ENCODE results near the gene RDH11. TPM values are rescaled to one million over a fixed set of nuclear protein-coding genes. Genes with fewer than 3 reads are reported as not detected.
"Not testable (repeated sequence)": the region's sequence is repeated elsewhere in the genome, so short reads cannot be mapped to it uniquely, and the experiment has no call there.

RDH11 gene
- total and polyA plus RNA-seq, 8 donors = 60.6 to 97.1 (median 67.6) TPM

- no peak for DNase-seq
- no peak for TF ChIP-seq CTCF (IDR thresholded peaks at IDR 0.05)
- intact Hi-C loops (cut with DNase I) = no loop called here
These were observed 9.6 kb upstream of the RDH11 start for GRCh38 chr14:67705211-67705610.

GRCh38 chr14:67704484-67705089, 9.0 kb upstream of the RDH11 start:
- Histone ChIP-seq H3K9me3 (peaks cover 0 to 7% of the 10 kb centered on the region in 2 donors), H3K4me3 (no peak overlapping the region), H3K36me3 (no peaks in the 10 kb centered on the region), H3K27ac (no peak overlapping the region), H3K4me1 (peaks cover 0 to 14% of the 10 kb centered on the region in 2 donors), H3K27me3 (no peaks in the 10 kb centered on the region)
- DNase-seq (peak in 2 of 4 donors; percentile 25 to 69), ATAC-seq (peak; percentile 97)
- peak; percentile 52 to 64 for TF ChIP-seq CTCF (IDR thresholded peaks at IDR 0.05)
- intact Hi-C loops (cut with DNase I) = no loop called here

More at GRCh38 chr14:67705211-67705610, 9.6 kb upstream of the RDH11 start:
- no peak overlapping the region for H3K4me3 ChIP-seq
- no peak for ATAC-seq
- H3K9me3 ChIP-seq = peaks cover 0 to 13% of the 10 kb centered on the region in 2 donors
- no peaks in the 10 kb centered on the region for H3K36me3 ChIP-seq
- H3K27me3 ChIP-seq = no peaks in the 10 kb centered on the region
- H3K27ac ChIP-seq = no peak overlapping the region
- H3K4me1 ChIP-seq = peaks cover 0 to 14% of the 10 kb centered on the region in 2 donors

DNA sequence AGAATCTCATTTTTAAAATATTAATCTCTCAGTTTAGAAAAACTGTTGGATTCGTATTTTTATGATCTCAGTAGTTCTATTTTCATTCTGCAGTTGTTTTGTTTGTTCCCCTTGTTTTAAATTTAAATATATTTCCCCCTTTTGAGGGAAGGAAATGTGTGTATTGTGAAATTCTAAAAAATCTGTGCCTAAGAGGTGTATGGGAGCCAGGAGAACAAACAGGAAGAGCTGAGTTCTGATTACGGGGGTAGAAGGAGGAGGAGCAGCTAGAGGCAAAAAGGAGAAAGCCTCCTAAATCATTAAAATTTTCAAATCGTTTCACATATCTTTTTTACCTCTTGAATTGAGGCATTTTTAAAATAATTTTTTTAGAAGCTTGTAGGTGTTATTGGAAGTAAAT, 8.4 kb upstream of the RDH11 start:
- Histone ChIP-seq H3K4me3 (no peak overlapping the region), H3K4me1 (peaks cover 0 to 14% of the 10 kb centered on the region in 2 donors), H3K36me3 (no peaks in the 10 kb centered on the region), H3K27ac (no peak overlapping the region), H3K27me3 (no peaks in the 10 kb centered on the region), H3K9me3 (peaks cover 0 to 5% of the 10 kb centered on the region in 2 donors)
- no peak for TF ChIP-seq CTCF (IDR thresholded peaks at IDR 0.05)
- DNase-seq (no peak), ATAC-seq (peak; percentile 38)
- intact Hi-C loops (cut with DNase I) = no loop called here

- Histone ChIP-seq H3K4me1 (peaks cover 0 to 14% of the 10 kb centered on the region in 2 donors), H3K27ac (peak within 1 kb of the TSS in 1 of 2 donors; percentile 63)
- DNase-seq; intact Hi-C loops (cut with DNase I); H3K36me3 ChIP-seq; H3K9me3 ChIP-seq; H3K4me3 ChIP-seq; H3K27me3 ChIP-seq; ATAC-seq: not testable (repeated sequence)
These were observed 5.9 kb upstream of the RDH11 start, which contains the start of gene RDH12 for GRCh38 chr14:67701492-67701891. TSS of gene RDH12 (plus strand) at chr14:67701886. CDS start at chr14:67722643, 20,757 bp downstream.

GRCh38 chr14:67698179-67698578, 2.6 kb upstream of the RDH11 start:
- H3K27ac ChIP-seq = no peak overlapping the region
- H3K4me3 ChIP-seq = no peak overlapping the region
- H3K9me3 ChIP-seq = no peaks in the 10 kb centered on the region
- no peaks in the 10 kb centered on the region for H3K27me3 ChIP-seq
- intact Hi-C loops (cut with DNase I) = no loop called here
- H3K36me3 ChIP-seq = no peaks in the 10 kb centered on the region
- TF ChIP-seq CTCF (IDR thresholded peaks at IDR 0.05) = no peak
- ATAC-seq = no peak
- no peak for DNase-seq
- H3K4me1 ChIP-seq = peaks cover 5 to 22% of the 10 kb centered on the region in 2 donors

- no peak overlapping the region for H3K4me3 ChIP-seq
- H3K36me3 ChIP-seq = peaks cover 0 to 6% of the 10 kb centered on the region in 2 donors
- DNase-seq (no peak), ATAC-seq (no peak)
- no peak overlapping the region for H3K27ac ChIP-seq
- H3K27me3 ChIP-seq = no peaks in the 10 kb centered on the region
- peaks cover 5 to 23% of the 10 kb centered on the region in 2 donors for H3K4me1 ChIP-seq
- TF ChIP-seq CTCF (IDR thresholded peaks at IDR 0.05) = no peak
- no peaks in the 10 kb centered on the region for H3K9me3 ChIP-seq
- intact Hi-C loops (cut with DNase I) = no loop called here
These were observed 1.4 kb upstream of the RDH11 start for GRCh38 chr14:67697006-67697405.
